A549 (cell line): ENCODE measurements around the gene RPL6. TPM values are rescaled to one million over a fixed set of nuclear protein-coding genes. Genes with fewer than 3 reads are reported as not detected.

Experiments used
- ATAC-seq, 2 experiments: fragments of 200-7000 bp in 1 of 2; fragments of >200 bp in 1 of 2; cut with Nextera tagmentation in 1 of 2; cut with Tn5 transposase in 1 of 2; 3 replicates each; pipeline versions ENCODE4 v1.8.0 to v1.9.1; 2018 to 2020; ENCODE audit warnings: mild to moderate bottlenecking in 1 of 2, moderate library complexity in 1 of 2
- CTCF ChIA-PET: fragments of 300-600 bp; sonication (Branson Sonifier 250); formaldehyde crosslinking; extraction: SDS; loops from one replicate; lab custom pipeline; 2021; ENCODE audit warnings: antibody characterized with exemption, inconsistent platforms; lab: Yijun Ruan, JAX
- POLR2A ChIA-PET: fragments of 350-600 bp; formaldehyde crosslinking; extraction: SDS; loops from one replicate; lab custom pipeline; 2021; ENCODE audit warnings: antibody characterized with exemption, inconsistent platforms; lab: Yijun Ruan, JAX
- DNase-seq, 2 experiments: peaks; one replicate each; pipeline versions ENCODE4 v3.0.0 to v3.0.0-alpha.2; 2011 to 2016; ENCODE audit warnings: low read depth in 1 of 2, low spot score in 1 of 2
- FAIRE-seq: peaks from 2 replicates; lab custom pipeline; 2011; peaks lifted over from hg19 to GRCh38; lab: Jason Lieb, UNC
- H3K27ac ChIP-seq, 2 experiments: fragments of >200 bp; sonication (Bioruptor Twin); formaldehyde crosslinking; 3 replicates each; pipeline ENCODE4 v1.5.1; 2016 to 2017
- H3K4me1 ChIP-seq: fragments of >200 bp; sonication (Bioruptor Twin); formaldehyde crosslinking; 3 replicates; pipeline ENCODE4 v1.6.1; 2016
- H3K4me2 ChIP-seq: fragments of >200 bp; sonication (Bioruptor Twin); formaldehyde crosslinking; 3 replicates; pipeline ENCODE4 v1.6.1; 2016
- H3K4me3 ChIP-seq: fragments of >200 bp; sonication (Bioruptor Twin); formaldehyde crosslinking; 3 replicates; pipeline ENCODE4 v1.5.1; 2016
- H3K9me3 ChIP-seq: fragments of >200 bp; sonication (Bioruptor Twin); formaldehyde crosslinking; 3 replicates; pipeline ENCODE4 v1.6.1; 2016
- CHD4 ChIP-seq: fragments of 200-600 bp; sonication (generic); IDR thresholded peaks from 2 replicates; pipeline ENCODE4 v1.6.1; 2016; ENCODE audit warnings: antibody characterized with exemption, mild to moderate bottlenecking, borderline replicate concordance
- EHF ChIP-seq: fragments of 250-450 bp; sonication (Bioruptor Pico); IDR thresholded peaks from 2 replicates; pipeline ENCODE4 v1.5.0; 2020; ENCODE audit warnings: mild to moderate bottlenecking
- ESRRA ChIP-seq: fragments of 150-350 bp; IDR thresholded peaks from 2 replicates; pipeline ENCODE4 v1.6.1; 2014; ENCODE audit warnings: mild to moderate bottlenecking, low read length, borderline replicate concordance
- FOSB ChIP-seq: fragments of 250-450 bp; sonication (Bioruptor Pico); IDR thresholded peaks from 2 replicates; pipeline ENCODE4 v1.5.0; 2020; ENCODE audit warnings: mild to moderate bottlenecking, moderate library complexity
- FOSL2 ChIP-seq, 2 experiments: fragments of 450-650 bp in 1 of 2; fragments of >200 bp in 1 of 2; sonication (Bioruptor Twin) in 1 of 2; formaldehyde crosslinking; IDR thresholded peaks; 2 replicates each; pipeline versions ENCODE4 v1.5.0 to v1.6.1; 2016 to 2020; ENCODE audit warnings: mild to moderate bottlenecking in 1 of 2, moderate library complexity in 1 of 2
- FOXS1 ChIP-seq: fragments of 250-450 bp; sonication (Bioruptor Pico); IDR thresholded peaks from 2 replicates; pipeline ENCODE4 v1.5.0; 2020; ENCODE audit warnings: mild to moderate bottlenecking, moderate library complexity
- GATA3 ChIP-seq: IDR thresholded peaks from 2 replicates; pipeline ENCODE4 v1.6.1; 2012; ENCODE audit warnings: borderline replicate concordance
- HOXA7 ChIP-seq: fragments of 250-450 bp; sonication (Bioruptor Pico); IDR thresholded peaks from 2 replicates; pipeline ENCODE4 v1.5.0; 2020; ENCODE audit warnings: mild to moderate bottlenecking, moderate library complexity
- HOXB13 ChIP-seq: fragments of 250-450 bp; sonication (Bioruptor Pico); IDR thresholded peaks from 2 replicates; pipeline ENCODE4 v1.5.0; 2020; ENCODE audit warnings: low read depth, mild to moderate bottlenecking, moderate library complexity
- JUN ChIP-seq, 2 experiments: fragments of >200 bp; sonication (Bioruptor Twin); formaldehyde crosslinking; IDR thresholded peaks; 2 replicates in 1 of 2; 3 replicates in 1 of 2; pipeline ENCODE4 v1.6.1; 2016 to 2017
- KDM1A ChIP-seq: fragments of 200-600 bp; sonication (generic); IDR thresholded peaks from 2 replicates; pipeline ENCODE4 v1.6.1; 2016; ENCODE audit warnings: low read depth, mild to moderate bottlenecking
- KDM5A ChIP-seq: fragments of 200-600 bp; sonication (generic); IDR thresholded peaks from 2 replicates; pipeline ENCODE4 v1.6.1; 2016; ENCODE audit warnings: antibody characterized with exemption, mild to moderate bottlenecking
- RARB ChIP-seq: fragments of 250-450 bp; sonication (Bioruptor Pico); IDR thresholded peaks from 2 replicates; pipeline ENCODE4 v1.8.0; 2021; ENCODE audit warnings: mild to moderate bottlenecking, moderate library complexity
- REST ChIP-seq: fragments of 200-600 bp; sonication (generic); IDR thresholded peaks from 2 replicates; pipeline ENCODE4 v1.6.1; 2016; ENCODE audit warnings: antibody characterized with exemption, mild to moderate bottlenecking, moderate library complexity
- SREBF2 ChIP-seq: fragments of 450-650 bp; IDR thresholded peaks from 2 replicates; pipeline ENCODE4 v1.6.1; 2014; ENCODE audit warnings: mild to moderate bottlenecking, moderate library complexity
- TFCP2L1 ChIP-seq: fragments of 250-450 bp; sonication (Bioruptor Pico); IDR thresholded peaks from 2 replicates; pipeline ENCODE4 v1.5.0; 2021; ENCODE audit warnings: mild to moderate bottlenecking
- ZFP36 ChIP-seq: fragments of 450-650 bp; IDR thresholded peaks from 2 replicates; pipeline ENCODE4 v1.6.1; 2014; ENCODE audit warnings: borderline replicate concordance; ENCODE audit not compliant: partially characterized antibody
- ZSCAN20 ChIP-seq: fragments of 250-450 bp; sonication (Bioruptor Pico); IDR thresholded peaks from 2 replicates; pipeline ENCODE4 v1.8.0; 2022; ENCODE audit warnings: mild to moderate bottlenecking, moderate library complexity
- WGBS: methylation state at CpG from one replicate; pipeline ENCODE4 v1.1.6; 2017; ENCODE audit errors: missing lambda C conversion rate; 5-methylcytosine and 5-hydroxymethylcytosine counted together
- polyA plus RNA-seq, 4 experiments: library from polyadenylated mRNA; depleted of rRNA in 3 of 4; stranded (reverse); fragments of >200 nt; fragmentation: RNase III in 1 of 4; extraction: RNeasy Plus Mini Kit Qiagen cat#74134 plus additional on column Dnase treatment in 1 of 4; gene quantifications; 2 replicates in 3 of 4; 3 replicates in 1 of 4; pipeline ENCODE4 v1.2.3, GENCODE V29; 2011 to 2017
- TF ChIP-seq, protein P1 (sequence below): IDR thresholded peaks from 2 replicates; pipeline ENCODE4 v1.6.1; 2012
- TF ChIP-seq, protein P2 (sequence below): IDR thresholded peaks from 2 replicates; pipeline ENCODE4 v1.6.1; 2012; ENCODE audit warnings: low read depth, borderline replicate concordance
- TF ChIP-seq, protein P3 (sequence below): fragments of 250-450 bp; sonication (Bioruptor Pico); IDR thresholded peaks from 2 replicates; pipeline ENCODE4 v1.5.0; 2021; ENCODE audit warnings: mild to moderate bottlenecking, moderate library complexity, borderline replicate concordance

Gene RPL6
- polyA plus RNA-seq, 2 of the 4 experiments (the other 2 are of a cell fraction), result 1,661 to 2,889 TPM

DNA sequence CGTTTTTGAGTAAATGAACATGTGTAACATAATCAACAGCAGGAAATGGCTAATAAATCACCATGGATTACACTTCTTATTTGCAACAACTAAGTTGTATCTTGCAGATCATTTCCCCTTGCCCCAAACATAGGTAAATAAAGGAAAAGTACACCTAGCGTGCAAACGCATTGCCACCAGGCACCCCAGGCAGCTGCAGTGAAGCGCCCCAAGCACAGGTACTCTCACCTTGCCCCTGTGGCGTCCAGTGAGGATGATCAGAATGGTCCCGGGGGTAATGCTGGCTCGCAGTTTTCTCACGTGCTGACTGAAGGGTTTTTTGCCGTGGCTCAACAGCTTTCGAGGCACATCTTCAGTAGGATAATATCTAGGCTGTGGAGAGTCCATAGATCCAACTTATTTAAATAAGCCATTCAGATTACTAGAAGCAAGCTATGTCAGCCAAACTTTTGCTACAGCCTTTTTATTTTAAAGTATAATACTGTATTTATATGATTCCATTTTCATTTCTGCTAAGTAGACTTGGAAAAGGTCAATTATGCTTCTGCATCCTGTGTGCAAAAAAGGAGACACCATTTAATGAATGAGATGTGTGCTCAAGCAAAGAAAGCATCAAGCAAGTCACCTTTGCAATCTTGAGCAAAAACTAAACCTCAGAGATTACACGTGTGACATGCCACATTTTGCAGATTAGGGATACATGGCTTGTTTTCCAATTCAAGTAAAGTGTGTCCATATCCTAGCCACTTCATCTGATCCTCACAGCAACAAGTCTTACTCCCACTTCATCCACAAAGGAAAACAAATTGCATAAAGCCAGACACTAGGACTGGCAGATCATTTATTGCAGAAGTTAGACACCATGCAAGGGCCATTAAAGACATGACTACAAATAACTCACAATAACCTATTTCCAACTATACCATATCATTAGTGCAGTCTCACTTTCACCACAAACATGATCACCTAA is 2.6 kb downstream of the RPL6 start:
- Histone ChIP-seq H3K4me1 (peaks cover 17% of the 10 kb centered on the region), H3K27ac (no peak overlapping the region; a peak in 1 of 6 replicates), H3K9me3 (no peaks in the 10 kb centered on the region), H3K4me3 (peak overlapping the region; percentile 66), H3K4me2 (peak overlapping the region; percentile 87)
- DNase-seq (no peak), ATAC-seq (no peak), FAIRE-seq (no peak)
- POLR2A ChIA-PET, result no interaction called here
- CTCF ChIA-PET, result no interaction called here
- 81% methylated on average over 11 of the region's 11 CpGs for WGBS
- TF ChIP-seq HOXA7 (CRISPR knock-in tag) (0 out of 2 replicates have a peak, but pooled peaks have one; percentile 22), EHF (no peak)

DNA sequence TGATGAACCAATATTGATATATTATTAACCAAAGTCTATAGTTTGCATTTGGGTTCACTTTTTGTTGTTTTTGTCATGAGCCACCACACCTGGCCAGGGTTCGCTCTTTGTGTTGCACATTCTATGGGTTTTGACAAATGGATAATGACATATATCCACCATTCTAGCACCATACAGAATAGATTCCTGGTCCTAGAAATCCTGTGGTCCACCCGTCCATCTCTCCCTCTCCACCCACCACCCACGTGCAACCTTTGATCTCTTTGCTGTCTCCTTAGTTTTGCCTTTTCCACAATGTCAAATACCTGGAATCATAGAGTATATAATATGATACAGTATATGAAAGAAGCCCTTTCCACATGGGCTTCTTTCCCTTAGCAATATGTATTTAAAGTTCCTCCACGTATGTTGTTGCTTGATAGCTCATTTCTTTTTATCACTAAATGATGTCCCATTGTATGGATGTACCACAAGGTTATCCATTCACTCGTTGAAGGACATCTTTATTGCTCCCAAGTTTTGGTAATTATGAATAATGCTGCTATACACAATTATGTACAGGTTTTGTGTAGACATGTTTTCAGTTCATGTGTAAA is 7.4 kb downstream of the RPL6 start:
- WGBS, result 52% methylated on average over 5 of the region's 5 CpGs
- Histone ChIP-seq H3K4me2 (no peak overlapping the region), H3K4me1 (peaks cover 9% of the 10 kb centered on the region), H3K9me3 (no peaks in the 10 kb centered on the region), H3K27ac (no peak overlapping the region), H3K4me3 (no peak overlapping the region)
- TF ChIP-seq SREBF2 (no peak), FOXS1 (CRISPR knock-in tag) (no peak), ESRRA (no peak), FOSB (peak; percentile 70; the same call in 1 of the 2 replicates), KDM1A (no peak), ZSCAN20 (CRISPR knock-in tag) (no peak), KDM5A (no peak), FOSL2 (IDR thresholded peaks at IDR 0.05) (no peak), FOSL2 (CRISPR knock-in tag; IDR thresholded peaks at IDR 0.05) (no peak), HOXB13 (CRISPR knock-in tag) (no peak), CHD4 (no peak), TFCP2L1 (CRISPR knock-in tag) (no peak), ZFP36 (no peak), REST (no peak), JUN (IDR thresholded peaks at IDR 0.05) (no peak), RARB (CRISPR knock-in tag) (0 out of 2 replicates have a peak, but pooled peaks have one; percentile 71), HOXA7 (CRISPR knock-in tag) (0 out of 2 replicates have a peak, but pooled peaks have one; percentile 72), GATA3 (no peak)
- TF ChIP-seq, protein P1, sequence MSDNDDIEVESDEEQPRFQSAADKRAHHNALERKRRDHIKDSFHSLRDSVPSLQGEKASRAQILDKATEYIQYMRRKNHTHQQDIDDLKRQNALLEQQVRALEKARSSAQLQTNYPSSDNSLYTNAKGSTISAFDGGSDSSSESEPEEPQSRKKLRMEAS, result no peak
- TF ChIP-seq, protein P2, sequence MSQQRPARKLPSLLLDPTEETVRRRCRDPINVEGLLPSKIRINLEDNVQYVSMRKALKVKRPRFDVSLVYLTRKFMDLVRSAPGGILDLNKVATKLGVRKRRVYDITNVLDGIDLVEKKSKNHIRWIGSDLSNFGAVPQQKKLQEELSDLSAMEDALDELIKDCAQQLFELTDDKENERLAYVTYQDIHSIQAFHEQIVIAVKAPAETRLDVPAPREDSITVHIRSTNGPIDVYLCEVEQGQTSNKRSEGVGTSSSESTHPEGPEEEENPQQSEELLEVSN, result no peak
- TF ChIP-seq, protein P3, sequence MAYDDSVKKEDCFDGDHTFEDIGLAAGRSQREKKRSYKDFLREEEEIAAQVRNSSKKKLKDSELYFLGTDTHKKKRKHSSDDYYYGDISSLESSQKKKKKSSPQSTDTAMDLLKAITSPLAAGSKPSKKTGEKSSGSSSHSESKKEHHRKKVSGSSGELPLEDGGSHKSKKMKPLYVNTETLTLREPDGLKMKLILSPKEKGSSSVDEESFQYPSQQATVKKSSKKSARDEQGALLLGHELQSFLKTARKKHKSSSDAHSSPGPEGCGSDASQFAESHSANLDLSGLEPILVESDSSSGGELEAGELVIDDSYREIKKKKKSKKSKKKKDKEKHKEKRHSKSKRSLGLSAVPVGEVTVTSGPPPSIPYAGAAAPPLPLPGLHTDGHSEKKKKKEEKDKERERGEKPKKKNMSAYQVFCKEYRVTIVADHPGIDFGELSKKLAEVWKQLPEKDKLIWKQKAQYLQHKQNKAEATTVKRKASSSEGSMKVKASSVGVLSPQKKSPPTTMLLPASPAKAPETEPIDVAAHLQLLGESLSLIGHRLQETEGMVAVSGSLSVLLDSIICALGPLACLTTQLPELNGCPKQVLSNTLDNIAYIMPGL, result no peak
- POLR2A ChIA-PET, result interaction anchor here (0.6 kb wide), 2 partner anchors 15 to 34 kb away, joined by 3 to 8 read pairs; no protein-coding TSS in a partner anchor
- ATAC-seq, result peak; percentile 50 to 57; a peak in 4 of 6 replicates
- DNase-seq, result no peak
- no peak for FAIRE-seq
- CTCF ChIA-PET, result interaction anchor here (0.6 to 3.9 kb wide), 5 partner anchors 9 to 341 kb away, joined by 3 to 24 read pairs (median 3); no protein-coding TSS in a partner anchor
